HG02571 (cell line): ENCODE measurements around the gene PRR19.

Experiments used
- ATAC-seq: cut with Tn5 transposase; IDR thresholded peaks from one replicate; pipeline ENCODE4 v1.9.1; 2021; ENCODE audit warnings: mild to moderate bottlenecking, moderate library complexity; ENCODE audit not compliant: unreplicated experiment

Gene PRR19

GRCh38 chr19:42270346-42271044, 31.4 kb upstream of the PRR19 start:
- ATAC-seq = no peak

- ATAC-seq = no peak
Measured at GRCh38 chr19:42271045-42271419, 30.9 kb upstream of the PRR19 start.

GRCh38 chr19:42271861-42272534, 29.9 kb upstream of the PRR19 start:
- no peak for ATAC-seq

- ATAC-seq = no peak
Measured at GRCh38 chr19:42272535-42272897, 29.4 kb upstream of the PRR19 start.

GRCh38 chr19:42272989-42273406, 28.9 kb upstream of the PRR19 start:
- no peak for ATAC-seq

- ATAC-seq = no peak
Measured at GRCh38 chr19:42273407-42274064, 28.4 kb upstream of the PRR19 start.

GRCh38 chr19:42274065-42274682, 27.8 kb upstream of the PRR19 start:
- no peak for ATAC-seq

GRCh38 chr19:42275103-42275502, 26.8 kb upstream of the PRR19 start:
- no peak for ATAC-seq

- ATAC-seq = no peak
Measured at GRCh38 chr19:42275517-42275916, 26.4 kb upstream of the PRR19 start.

GRCh38 chr19:42276284-42276683, 25.6 kb upstream of the PRR19 start:
- no peak for ATAC-seq

- no peak for ATAC-seq
Measured at GRCh38 chr19:42276821-42277220, 25.1 kb upstream of the PRR19 start.

- no peak for ATAC-seq
Measured at GRCh38 chr19:42277821-42278451, 24.0 kb upstream of the PRR19 start.

- no peak for ATAC-seq
Measured at GRCh38 chr19:42278452-42279154, 23.3 kb upstream of the PRR19 start.

GRCh38 chr19:42279155-42279901, 22.6 kb upstream of the PRR19 start:
- ATAC-seq = no peak

- ATAC-seq = no peak
Measured at GRCh38 chr19:42279902-42280814, 21.8 kb upstream of the PRR19 start.

- no peak for ATAC-seq
Measured at GRCh38 chr19:42280815-42281145, 21.2 kb upstream of the PRR19 start.

- ATAC-seq = no peak
Measured at GRCh38 chr19:42281146-42281826, 20.6 kb upstream of the PRR19 start.
